Neural cell (in vitro differentiated cells): Measurements from ENCODE around the gene RNU1-3. TPM values are rescaled to one million over a fixed set of nuclear protein-coding genes. Genes with fewer than 3 reads are reported as not detected.

Experiments used
- polyA plus RNA-seq: library from polyadenylated mRNA; depleted of rRNA; stranded (reverse); fragments of >200 nt; gene quantifications from 2 replicates; pipeline ENCODE4 v1.2.3, GENCODE V29; 2014
- small RNA-seq, 3 experiments: library from RNA; depleted of rRNA; stranded (forward); fragments of <200 nt; gene quantifications; one replicate each; pipeline ENCODE3, GENCODE V24; 2012

The RNU1-3 gene
- polyA plus RNA-seq, 1 donor from 2014 or later, result not detected

Small RNAs within 50 kb of the gene (small RNA-seq; reads per million reads assigned to genes)
- 0 reads per million in 3 experiments for gene RNU1-3

Other genes with a start within 250 kb of the RNU1-3 start
- 0.15 and 0.68 TPM in 2 replicates for gene SPATA21, start 229.5 kb downstream of the RNU1-3 start, polyA plus RNA-seq
- gene NECAP2, start 226.2 kb downstream of the RNU1-3 start, polyA plus RNA-seq, result 69.3 and 80.2 TPM in 2 replicates
- under 0.01 TPM in 1 of 2 replicates, not detected in the other for gene RNU1-1, start 152.7 kb downstream of the RNU1-3 start, polyA plus RNA-seq
- 78.0 and 95.8 TPM in 2 replicates for gene NBPF1, start 53.4 kb downstream of the RNU1-3 start, polyA plus RNA-seq
- under 0.01 TPM in 1 of 2 replicates, not detected in the other for gene RNU1-4, start 73.6 kb upstream of the RNU1-3 start, polyA plus RNA-seq
- under 0.01 TPM in 1 of 2 replicates, not detected in the other for gene RNU1-2, start 229.0 kb upstream of the RNU1-3 start, polyA plus RNA-seq